ENCODE results near the gene CWC15. TPM values are rescaled to one million over a fixed set of nuclear protein-coding genes. Genes with fewer than 3 reads are reported as not detected.
A peak's percentile ranks its signal among the peaks of the same experiment; 100 is the strongest.
"Not testable (repeated sequence)": the region's sequence is repeated elsewhere in the genome, so short reads cannot be mapped to it uniquely, and the experiment has no call there.

Gene CWC15
- total RNA-seq, 3 donors from 2014 or later: 42.9 to 62.7 (median 47.9) TPM

- no peaks in the 10 kb centered on the region for H3K9me3 ChIP-seq
- intact Hi-C loops (cut with DNase I; ENCODE audit: low total_unique reads): no loop called here
- H3K36me3 ChIP-seq: no peaks in the 10 kb centered on the region
- H3K27me3 ChIP-seq: no peaks in the 10 kb centered on the region
- H3K27ac ChIP-seq: peak overlapping the region; percentile 13 to 74
- H3K4me3 ChIP-seq: no peak overlapping the region
- H3K4me1 ChIP-seq: peaks cover 0 to 4% of the 10 kb centered on the region in 2 donors
- peak in 1 of 2 donors; percentile 26 for DNase-seq (ENCODE audit: low spot score in 2 of 2)
- TF ChIP-seq, protein P1, sequence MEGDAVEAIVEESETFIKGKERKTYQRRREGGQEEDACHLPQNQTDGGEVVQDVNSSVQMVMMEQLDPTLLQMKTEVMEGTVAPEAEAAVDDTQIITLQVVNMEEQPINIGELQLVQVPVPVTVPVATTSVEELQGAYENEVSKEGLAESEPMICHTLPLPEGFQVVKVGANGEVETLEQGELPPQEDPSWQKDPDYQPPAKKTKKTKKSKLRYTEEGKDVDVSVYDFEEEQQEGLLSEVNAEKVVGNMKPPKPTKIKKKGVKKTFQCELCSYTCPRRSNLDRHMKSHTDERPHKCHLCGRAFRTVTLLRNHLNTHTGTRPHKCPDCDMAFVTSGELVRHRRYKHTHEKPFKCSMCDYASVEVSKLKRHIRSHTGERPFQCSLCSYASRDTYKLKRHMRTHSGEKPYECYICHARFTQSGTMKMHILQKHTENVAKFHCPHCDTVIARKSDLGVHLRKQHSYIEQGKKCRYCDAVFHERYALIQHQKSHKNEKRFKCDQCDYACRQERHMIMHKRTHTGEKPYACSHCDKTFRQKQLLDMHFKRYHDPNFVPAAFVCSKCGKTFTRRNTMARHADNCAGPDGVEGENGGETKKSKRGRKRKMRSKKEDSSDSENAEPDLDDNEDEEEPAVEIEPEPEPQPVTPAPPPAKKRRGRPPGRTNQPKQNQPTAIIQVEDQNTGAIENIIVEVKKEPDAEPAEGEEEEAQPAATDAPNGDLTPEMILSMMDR (IDR thresholded peaks at IDR 0.05): no peak
- peak in 1 of 3 donors; percentile 11 for TF ChIP-seq POLR2AphosphoS5 (IDR thresholded peaks at IDR 0.05)
Measured at GRCh38 chr11:94933223-94934130, 39.9 kb downstream of the CWC15 start.

DNA sequence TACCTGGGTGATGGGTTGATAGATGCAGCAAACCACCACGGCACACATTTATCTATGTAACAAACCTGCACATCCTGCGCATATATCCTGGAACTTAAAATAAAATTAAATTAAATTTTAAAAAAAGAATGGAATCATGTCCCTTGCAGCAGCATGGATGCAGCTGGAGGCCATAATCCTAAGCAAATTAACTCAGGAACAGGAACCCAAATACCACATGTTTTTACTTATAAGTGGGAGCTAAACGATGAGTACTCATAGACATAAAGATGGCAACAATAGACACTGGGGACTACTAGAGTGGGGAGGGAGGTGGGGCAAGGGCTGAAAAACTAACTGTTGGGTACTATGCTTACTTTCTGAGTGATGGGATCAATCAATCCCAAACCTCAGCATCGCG is 40.9 kb downstream of the CWC15 start:
- TF ChIP-seq POLR2AphosphoS5 (IDR thresholded peaks at IDR 0.05): no peak
- TF ChIP-seq, protein P1 (IDR thresholded peaks at IDR 0.05): no peak
- TF ChIP-seq POLR2A (IDR thresholded peaks at IDR 0.05): no peak
- Histone ChIP-seq H3K27ac (peak overlapping the region in 1 of 2 donors; percentile 40), H3K9me3 (no peaks in the 10 kb centered on the region), H3K4me1 (peaks cover 0 to 4% of the 10 kb centered on the region in 2 donors), H3K4me3 (no peak overlapping the region), H3K36me3 (no peaks in the 10 kb centered on the region), H3K27me3 (no peaks in the 10 kb centered on the region)
- DNase-seq (ENCODE audit: low spot score in 2 of 2): no peak
- intact Hi-C loops (cut with DNase I; ENCODE audit: low total_unique reads): no loop called here

GRCh38 chr11:94932072-94932471 is 41.3 kb downstream of the CWC15 start:
- H3K27ac ChIP-seq; H3K27me3 ChIP-seq; DNase-seq (ENCODE audit: low spot score in 2 of 2); intact Hi-C loops (cut with DNase I; ENCODE audit: low total_unique reads); H3K36me3 ChIP-seq; H3K4me1 ChIP-seq; H3K4me3 ChIP-seq; H3K9me3 ChIP-seq: not testable (repeated sequence)

DNA sequence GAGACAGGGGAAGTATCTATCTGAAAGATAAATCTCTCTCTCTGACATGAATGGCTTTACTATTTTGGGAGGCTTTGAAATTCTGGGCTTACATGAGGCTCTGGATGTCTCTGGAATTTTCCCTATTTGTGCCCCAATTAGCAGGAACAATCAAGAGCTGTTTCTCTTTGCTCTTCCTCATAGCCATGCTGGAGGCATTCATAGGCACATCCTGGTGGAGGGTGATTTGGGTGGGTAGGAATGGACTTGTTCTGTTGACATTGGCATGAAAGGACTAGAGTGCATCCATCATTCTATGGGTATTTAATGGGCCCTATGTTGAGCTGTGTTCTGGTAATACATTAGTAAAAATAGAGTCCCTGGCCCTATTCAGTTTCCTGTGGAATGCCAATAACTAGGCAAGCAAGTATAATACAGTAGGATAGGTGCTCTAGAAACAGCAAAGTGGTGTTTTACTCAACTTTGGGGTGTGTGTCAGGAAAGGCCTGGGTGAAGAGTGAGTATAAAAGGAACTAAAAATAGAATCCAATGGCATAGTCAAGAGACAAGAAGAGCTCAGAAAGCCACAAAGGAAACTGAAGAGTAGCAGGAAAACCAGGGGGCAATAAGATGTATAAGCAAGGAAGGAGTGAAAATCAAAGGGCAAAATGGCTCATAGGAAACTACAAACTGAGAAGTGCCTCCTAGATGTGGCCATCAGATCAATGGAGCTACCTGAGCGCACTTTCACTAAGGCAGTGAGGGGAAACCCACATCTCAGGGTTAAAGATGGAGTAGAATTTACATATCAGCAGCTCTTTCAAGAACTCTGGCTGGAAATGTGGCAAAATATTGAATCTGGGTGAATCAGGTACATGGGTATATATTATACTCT is 45.0 kb downstream of the CWC15 start:
- H3K4me1 ChIP-seq: peaks cover 0 to 4% of the 10 kb centered on the region in 2 donors
- no peak for DNase-seq (ENCODE audit: low spot score in 2 of 2)
- TF ChIP-seq, protein P1 (IDR thresholded peaks at IDR 0.05): no peak
- TF ChIP-seq POLR2AphosphoS5 (IDR thresholded peaks at IDR 0.05) (no peak), POLR2A (IDR thresholded peaks at IDR 0.05) (no peak)
- H3K9me3 ChIP-seq: no peaks in the 10 kb centered on the region
- intact Hi-C loops (cut with DNase I; ENCODE audit: low total_unique reads): no loop called here
- H3K4me3 ChIP-seq: no peak overlapping the region
- H3K36me3 ChIP-seq: no peaks in the 10 kb centered on the region
- H3K27ac ChIP-seq: peak overlapping the region; percentile 81 to 84
- no peaks in the 10 kb centered on the region for H3K27me3 ChIP-seq

DNA sequence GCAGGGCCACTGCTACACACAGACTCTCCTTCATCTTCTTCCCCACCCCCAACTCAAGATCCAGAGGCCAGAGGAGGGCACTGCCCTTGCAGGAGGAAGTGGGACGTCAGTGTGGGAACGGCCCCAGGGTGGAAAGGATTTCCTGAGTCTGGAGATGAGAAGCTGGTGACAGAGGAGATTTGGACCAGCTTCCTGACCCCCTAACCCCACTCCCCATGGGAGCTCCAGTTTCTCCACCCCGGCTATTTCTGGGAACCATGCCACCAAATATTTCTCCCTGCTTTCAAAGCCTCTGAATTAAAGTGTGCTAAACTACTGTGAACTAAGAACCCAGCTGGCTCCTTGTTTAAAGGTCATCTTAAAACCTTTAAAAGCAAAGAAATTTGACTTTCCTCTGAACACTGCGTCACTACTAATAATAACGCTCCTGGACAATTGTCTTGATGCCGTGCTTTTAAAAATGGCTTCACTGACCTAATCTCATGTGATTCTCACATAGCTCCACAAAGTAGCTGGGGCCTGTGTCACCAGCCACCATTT is 46.6 kb downstream of the CWC15 start:
- intact Hi-C loops (cut with DNase I; ENCODE audit: low total_unique reads): no loop called here
- Histone ChIP-seq H3K4me3 (no peak overlapping the region), H3K27me3 (no peaks in the 10 kb centered on the region), H3K27ac (peak overlapping the region; percentile 81 to 84), H3K36me3 (no peaks in the 10 kb centered on the region), H3K9me3 (no peaks in the 10 kb centered on the region), H3K4me1 (peaks cover 0 to 4% of the 10 kb centered on the region in 2 donors)
- TF ChIP-seq, protein P1 (IDR thresholded peaks at IDR 0.05): no peak
- TF ChIP-seq POLR2AphosphoS5 (IDR thresholded peaks at IDR 0.05) (peak; percentile 36 to 83 (median 48)), POLR2A (IDR thresholded peaks at IDR 0.05) (no peak)
- peak; percentile 59 to 60 for DNase-seq (ENCODE audit: low spot score in 2 of 2)

Data from breast epithelium (tissue), 4 donors.